ENCODE measurements around the gene RAI1. TPM values are rescaled to one million over a fixed set of nuclear protein-coding genes. Genes with fewer than 3 reads are reported as not detected.

RAI1 gene
- total and polyA plus RNA-seq, 10 of the 15 experiments (the other 5 are each of a cell fraction or from before 2014, with no cell fraction given), result 0.66 to 37.7 (median 6.0) TPM

DNA sequence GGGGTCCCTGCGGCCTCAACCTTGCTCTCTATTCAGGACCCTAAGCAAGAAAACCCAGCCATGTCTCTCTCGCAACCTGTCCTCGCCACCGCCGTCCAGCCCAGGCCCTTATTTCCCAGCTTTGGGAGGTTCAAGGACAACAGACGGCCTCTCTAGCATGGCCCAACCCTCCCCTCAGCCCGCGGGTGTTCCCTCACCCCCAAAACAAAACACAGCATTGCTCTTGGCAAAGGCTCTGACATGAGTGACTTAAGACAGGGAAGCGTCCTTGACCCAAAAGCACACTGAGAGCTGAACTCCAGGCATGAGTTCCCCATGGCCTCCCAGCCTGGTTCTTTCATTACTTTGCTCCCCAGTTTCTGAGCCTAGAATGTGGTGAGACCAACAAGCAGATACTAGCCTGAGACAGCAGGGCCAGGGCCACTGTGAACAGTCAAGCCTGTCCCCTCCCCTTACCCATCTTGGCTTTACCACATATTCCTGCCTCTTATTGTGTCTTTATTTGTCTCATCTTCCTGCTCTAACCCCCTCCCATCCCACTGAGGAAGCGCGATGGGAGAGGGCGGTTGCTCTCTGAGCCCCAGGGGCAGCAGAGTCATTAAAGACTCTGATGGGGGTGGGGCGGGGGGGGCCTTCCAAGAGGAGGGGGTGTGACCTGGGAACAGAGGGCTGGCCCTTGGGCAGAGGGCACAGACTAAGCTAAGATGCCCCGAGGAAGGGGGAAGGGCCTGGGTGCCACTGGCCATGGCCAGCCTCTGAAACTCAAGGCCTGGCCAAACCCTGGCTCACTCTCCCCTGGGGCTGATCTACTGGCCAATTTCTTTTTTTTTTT, 143.7 kb downstream of the RAI1 start:
- H3K27ac ChIP-seq (ENCODE audit: control insufficient read depth, insufficient read depth), result no peak overlapping the region
- FAIRE-seq, result no peak

More for the DNA sequence above, 143.7 kb downstream of the RAI1 start:
- ATAC-seq (no peak; the same call in 2 of the 3 replicates), DNase-seq (ENCODE audit: low read depth, low spot score) (no peak)
- no peak overlapping the region for H3K4me3 ChIP-seq
- H3K79me2 ChIP-seq (ENCODE audit: control insufficient read depth, insufficient read depth, low read length), result no peaks in the 10 kb centered on the region; the same call in 1 of the 2 replicates
- POLR2A ChIA-PET, result interaction anchor here (0.7 to 10.9 kb wide), 4 partner anchors 11 to 776 kb away, joined by 3 to 163 read pairs (median 7); partner anchors contain the start of gene SREBF1
- peaks cover 40% of the 10 kb centered on the region for H3K4me1 ChIP-seq (ENCODE audit: control insufficient read depth, insufficient read depth, low read length)
- no TSS peak for BruUV-seq (replicated peaks)
- H3K27me3 ChIP-seq (replicated peaks in 1 of 2; ENCODE audit: control insufficient read depth in 2 of 2, insufficient read depth in 2 of 2, low read length in 1 of 2), result no peaks in the 10 kb centered on the region
- no peak overlapping the region; the same call in 1 of the 2 replicates for H3K4me2 ChIP-seq (ENCODE audit: control insufficient read depth, insufficient read depth)
- intact Hi-C loops (cut with micrococcal nuclease; ENCODE audit: unreplicated experiment), result loop anchor here (5.0 kb wide), 1 partner anchor 212 kb away; the partner anchor contains the start of genes ATPAF2 and GID4
- H3K9ac ChIP-seq (ENCODE audit: control insufficient read depth, insufficient read depth, low read length), result no peak overlapping the region
- no peaks in the 10 kb centered on the region for H3K9me3 ChIP-seq (replicated peaks; ENCODE audit: control insufficient read depth, insufficient read depth, low read length)
- in situ Hi-C loops (cut with MboI), result no loop called here
- RAD21 ChIA-PET (ENCODE audit: unreplicated experiment), result interaction anchor here (9.0 kb wide), 1 partner anchor 11 kb away, joined by 105 read pairs; the partner anchor contains the start of gene SREBF1
- no peak overlapping the region for H2AFZ ChIP-seq (ENCODE audit: control insufficient read depth, low read depth, low read length)
- H4K20me1 ChIP-seq (ENCODE audit: control insufficient read depth, insufficient read depth), result no peaks in the 10 kb centered on the region; the same call in 1 of the 2 replicates
- H3K36me3 ChIP-seq (ENCODE audit: control insufficient read depth in 2 of 2, insufficient read depth in 2 of 2, low read length in 1 of 2), result no peaks in the 10 kb centered on the region
- SMC1A ChIA-PET (ENCODE audit: uncharacterized antibody, unreplicated experiment), result interaction anchor here (0.6 to 1.8 kb wide), 4 partner anchors 9 to 14 kb away, joined by 3 to 5 read pairs (median 4); no protein-coding TSS in a partner anchor
- TF ChIP-seq, protein P1, sequence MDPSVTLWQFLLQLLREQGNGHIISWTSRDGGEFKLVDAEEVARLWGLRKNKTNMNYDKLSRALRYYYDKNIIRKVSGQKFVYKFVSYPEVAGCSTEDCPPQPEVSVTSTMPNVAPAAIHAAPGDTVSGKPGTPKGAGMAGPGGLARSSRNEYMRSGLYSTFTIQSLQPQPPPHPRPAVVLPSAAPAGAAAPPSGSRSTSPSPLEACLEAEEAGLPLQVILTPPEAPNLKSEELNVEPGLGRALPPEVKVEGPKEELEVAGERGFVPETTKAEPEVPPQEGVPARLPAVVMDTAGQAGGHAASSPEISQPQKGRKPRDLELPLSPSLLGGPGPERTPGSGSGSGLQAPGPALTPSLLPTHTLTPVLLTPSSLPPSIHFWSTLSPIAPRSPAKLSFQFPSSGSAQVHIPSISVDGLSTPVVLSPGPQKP (IDR thresholded peaks at IDR 0.05; ENCODE audit: low read depth, low read length), result no peak
- TF ChIP-seq TCF7 (IDR thresholded peaks at IDR 0.05; ENCODE audit: borderline replicate concordance), result no peak
- TF ChIP-seq RUNX3 (IDR thresholded peaks at IDR 0.05; ENCODE audit: low read length), result no peak
- TF ChIP-seq, protein P2, sequence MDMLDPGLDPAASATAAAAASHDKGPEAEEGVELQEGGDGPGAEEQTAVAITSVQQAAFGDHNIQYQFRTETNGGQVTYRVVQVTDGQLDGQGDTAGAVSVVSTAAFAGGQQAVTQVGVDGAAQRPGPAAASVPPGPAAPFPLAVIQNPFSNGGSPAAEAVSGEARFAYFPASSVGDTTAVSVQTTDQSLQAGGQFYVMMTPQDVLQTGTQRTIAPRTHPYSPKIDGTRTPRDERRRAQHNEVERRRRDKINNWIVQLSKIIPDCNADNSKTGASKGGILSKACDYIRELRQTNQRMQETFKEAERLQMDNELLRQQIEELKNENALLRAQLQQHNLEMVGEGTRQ (IDR thresholded peaks at IDR 0.05; ENCODE audit: borderline replicate concordance, low read depth, low read length), result no peak
- no peak for TF ChIP-seq DPF2 (IDR thresholded peaks at IDR 0.05)
- no peak for TF ChIP-seq TCF12 (IDR thresholded peaks at IDR 0.05; ENCODE audit: low read depth, low read length)
- TF ChIP-seq CBX3 (IDR thresholded peaks at IDR 0.05; ENCODE audit: borderline replicate concordance, low read depth), result no peak
- no peak for TF ChIP-seq FOS (IDR thresholded peaks at IDR 0.05; ENCODE audit: borderline replicate concordance, extremely low read depth, insufficient read length)
- CTCF ChIA-PET, result interaction anchor here (0.9 to 1.4 kb wide), 2 partner anchors 12 to 33 kb away, joined by 3 to 4 read pairs; no protein-coding TSS in a partner anchor
- WGBS (ENCODE audit: insufficient coverage, insufficient replicate concordance, low lambda C conversion rate, missing lambda C conversion rate), result 77% methylated on average over 13 of the region's 14 CpGs
